ENCODE data around the gene TAF1C. TPM values are rescaled to one million over a fixed set of nuclear protein-coding genes. Genes with fewer than 3 reads are reported as not detected.

Gene TAF1C
- total and polyA plus RNA-seq, 2 of the 8 experiments (the other 6 are each of a cell fraction or from before 2014, with no cell fraction given), result 44.6 to 63.8 TPM

DNA sequence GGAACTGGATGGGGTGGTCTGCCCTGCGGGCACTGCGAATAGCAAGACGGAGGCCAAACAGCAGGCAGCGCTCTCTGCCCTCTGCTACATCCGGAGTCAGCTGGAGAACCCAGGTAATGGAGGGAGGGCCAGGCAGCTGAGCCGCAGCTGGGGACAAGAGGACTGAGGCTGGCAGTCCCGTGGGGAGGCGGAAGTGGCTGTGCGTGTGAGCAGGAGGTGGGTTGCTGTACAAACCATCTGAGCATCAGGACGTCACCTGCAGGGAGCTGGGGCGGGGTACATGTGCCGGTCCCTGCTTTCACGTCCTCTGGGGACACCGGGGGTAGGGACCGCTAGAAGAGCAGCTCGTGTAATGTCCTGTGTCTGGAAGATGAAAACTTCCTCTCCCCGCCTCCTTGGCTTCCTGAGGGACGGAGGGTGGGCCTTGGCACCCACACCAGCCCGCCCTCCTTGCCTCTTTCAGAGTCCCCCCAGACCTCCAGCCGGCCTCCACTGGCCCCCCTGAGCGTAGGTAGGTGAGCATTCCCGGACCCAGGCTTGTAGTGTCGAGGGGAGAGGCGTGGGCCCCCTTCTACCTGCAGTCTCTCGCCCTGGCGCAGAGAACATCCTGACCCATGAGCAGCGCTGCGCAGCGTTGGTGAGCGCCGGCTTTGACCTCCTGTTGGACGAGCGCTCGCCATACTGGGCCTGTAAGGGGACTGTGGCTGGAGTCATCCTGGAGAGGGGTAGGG, 7.8 kb upstream of the TAF1C start:
- Histone ChIP-seq H2BK20ac (ENCODE audit: low read length) (no peak overlapping the region), H2AK5ac (ENCODE audit: low read depth, low read length) (no peak overlapping the region), H3K79me2 (ENCODE audit: control insufficient read depth in 1 of 2, insufficient read depth in 2 of 2, low read length in 2 of 2) (no peaks in the 10 kb centered on the region), H3K4me3 (ENCODE audit: extremely low read depth in 1 of 4, insufficient read depth in 2 of 4, low read depth in 3 of 4, low read length in 4 of 4) (no peak overlapping the region), H3K27me3 (replicated peaks in 1 of 4; ENCODE audit: control insufficient read depth in 3 of 4, extremely low read depth in 1 of 4, insufficient read depth in 3 of 4, low read length in 3 of 4) (no peaks in the 10 kb centered on the region), H3K79me1 (ENCODE audit: low read depth, low read length) (no peaks in the 10 kb centered on the region), H3K14ac (ENCODE audit: insufficient read length) (no peak overlapping the region), H3K9me3 (ENCODE audit: insufficient read depth in 2 of 2, low read depth in 1 of 2, low read length in 1 of 2) (no peaks in the 10 kb centered on the region; a peak in 1 of 4 replicates), H4K5ac (ENCODE audit: insufficient read length, low read depth, low read length) (no peak overlapping the region), H3K23ac (ENCODE audit: insufficient read length) (no peak overlapping the region), H2BK12ac (ENCODE audit: low read depth, low read length) (peak overlapping the region; percentile 39; the same call in 1 of the 2 replicates), H2BK15ac (ENCODE audit: low read length) (0 out of 2 replicates have a peak overlapping the region, but pooled peaks have one; percentile 81), H3K9ac (replicated peaks in 1 of 4; ENCODE audit: extremely low read depth in 1 of 4, low read depth in 3 of 4, low read length in 3 of 4) (no peak overlapping the region; a peak in 1 of 7 replicates), H4K20me1 (replicated peaks in 1 of 2; ENCODE audit: control insufficient read depth in 1 of 2, insufficient read depth in 2 of 2, low read length in 2 of 2) (no peaks in the 10 kb centered on the region), H3K36me3 (ENCODE audit: control insufficient read depth in 2 of 4, insufficient read depth in 4 of 4, low read length in 3 of 4) (no peaks in the 10 kb centered on the region), H4K91ac (replicated peaks; ENCODE audit: insufficient read length, low read length) (no peak overlapping the region), H2BK120ac (replicated peaks; ENCODE audit: low read depth, low read length) (no peak overlapping the region), H2BK5ac (ENCODE audit: low read depth, low read length) (no peak overlapping the region), H3K27ac (ENCODE audit: low read depth, low read length) (no peak overlapping the region), H3K4me2 (ENCODE audit: insufficient read depth in 1 of 2, low read depth in 2 of 2, low read length in 2 of 2) (no peak overlapping the region), H3K18ac (ENCODE audit: extremely low read depth, low read length) (no peak overlapping the region), H3K23me2 (ENCODE audit: low read depth, low read length) (no peaks in the 10 kb centered on the region), H3K56ac (replicated peaks; ENCODE audit: insufficient read length, low read depth, low read length) (no peak overlapping the region), H3K4ac (replicated peaks; ENCODE audit: insufficient read length, low read depth, low read length) (no peak overlapping the region), H4K8ac (ENCODE audit: extremely low read depth, insufficient read depth, low read length) (peak overlapping the region; percentile 88; the same call in 1 of the 2 replicates), H3K4me1 (replicated peaks in 1 of 4; ENCODE audit: control insufficient read depth in 3 of 4, insufficient read depth in 4 of 4, low read length in 3 of 4) (peaks cover 0 to 3% (median under 1%) of the 10 kb centered on the region in 4 experiments; a peak in 3 of 7 replicates), H2AFZ (ENCODE audit: low read length) (no peak overlapping the region)
- no peak for TF ChIP-seq HDAC6 (IDR thresholded peaks at IDR 0.05; ENCODE audit: low read depth, low read length)
- TF ChIP-seq CBX5 (IDR thresholded peaks at IDR 0.05; ENCODE audit: low read depth, low read length), result no peak
- TF ChIP-seq TAF7 (optimal IDR thresholded peaks at IDR 0.05; ENCODE audit: borderline replicate concordance, low read depth, low read length), result no peak
- TF ChIP-seq, protein P1, sequence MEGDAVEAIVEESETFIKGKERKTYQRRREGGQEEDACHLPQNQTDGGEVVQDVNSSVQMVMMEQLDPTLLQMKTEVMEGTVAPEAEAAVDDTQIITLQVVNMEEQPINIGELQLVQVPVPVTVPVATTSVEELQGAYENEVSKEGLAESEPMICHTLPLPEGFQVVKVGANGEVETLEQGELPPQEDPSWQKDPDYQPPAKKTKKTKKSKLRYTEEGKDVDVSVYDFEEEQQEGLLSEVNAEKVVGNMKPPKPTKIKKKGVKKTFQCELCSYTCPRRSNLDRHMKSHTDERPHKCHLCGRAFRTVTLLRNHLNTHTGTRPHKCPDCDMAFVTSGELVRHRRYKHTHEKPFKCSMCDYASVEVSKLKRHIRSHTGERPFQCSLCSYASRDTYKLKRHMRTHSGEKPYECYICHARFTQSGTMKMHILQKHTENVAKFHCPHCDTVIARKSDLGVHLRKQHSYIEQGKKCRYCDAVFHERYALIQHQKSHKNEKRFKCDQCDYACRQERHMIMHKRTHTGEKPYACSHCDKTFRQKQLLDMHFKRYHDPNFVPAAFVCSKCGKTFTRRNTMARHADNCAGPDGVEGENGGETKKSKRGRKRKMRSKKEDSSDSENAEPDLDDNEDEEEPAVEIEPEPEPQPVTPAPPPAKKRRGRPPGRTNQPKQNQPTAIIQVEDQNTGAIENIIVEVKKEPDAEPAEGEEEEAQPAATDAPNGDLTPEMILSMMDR (IDR thresholded peaks at IDR 0.05; ENCODE audit: control extremely low read depth in 1 of 3, insufficient read depth in 1 of 3, low read depth in 1 of 3, low read length in 3 of 3), result peak; percentile 8 to 33 (median 21); a peak in 3 of 4 replicates
- peak; percentile 51 to 60 for TF ChIP-seq RAD21 (IDR thresholded peaks at IDR 0.05 in 1 of 2, conservative IDR thresholded peaks at IDR 0.05 in 1 of 2; ENCODE audit: low read depth in 2 of 2, low read length in 2 of 2)
- TF ChIP-seq, protein P2, sequence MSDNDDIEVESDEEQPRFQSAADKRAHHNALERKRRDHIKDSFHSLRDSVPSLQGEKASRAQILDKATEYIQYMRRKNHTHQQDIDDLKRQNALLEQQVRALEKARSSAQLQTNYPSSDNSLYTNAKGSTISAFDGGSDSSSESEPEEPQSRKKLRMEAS (IDR thresholded peaks at IDR 0.05), result no peak
- ChIA-PET CTCF (ENCODE audit: partially characterized antibody) (interaction anchor here (0.7 to 1.2 kb wide), 5 partner anchors 73 to 288 kb away, joined by 3 read pairs; no protein-coding TSS in a partner anchor), POLR2A (ENCODE audit: partially characterized antibody) (interaction anchor here (1.1 kb wide), 1 partner anchor 24 kb away, joined by 3 read pairs; no protein-coding TSS in a partner anchor)
- 92% methylated on average over 14 of the region's 34 CpGs; no CpG with 5 or more reads in 1 of the 2 experiments for WGBS, 2 experiments (ENCODE audit: extremely low coverage in 1 of 2, insufficient coverage in 1 of 2, insufficient read length in 1 of 2, insufficient replicate concordance in 2 of 2, low coverage in 1 of 2, low lambda C conversion rate in 2 of 2, missing lambda C conversion rate in 1 of 2)
- FAIRE-seq, result no peak
- DNase-seq (ENCODE audit: low read depth in 1 of 2, low spot score in 2 of 2), result no peak
